ENCODE data around the gene ANXA7. TPM values are rescaled to one million over a fixed set of nuclear protein-coding genes. Genes with fewer than 3 reads are reported as not detected.

ANXA7 gene
- total RNA-seq, 1 experiment from 2014 or later = 67.8 TPM

DNA sequence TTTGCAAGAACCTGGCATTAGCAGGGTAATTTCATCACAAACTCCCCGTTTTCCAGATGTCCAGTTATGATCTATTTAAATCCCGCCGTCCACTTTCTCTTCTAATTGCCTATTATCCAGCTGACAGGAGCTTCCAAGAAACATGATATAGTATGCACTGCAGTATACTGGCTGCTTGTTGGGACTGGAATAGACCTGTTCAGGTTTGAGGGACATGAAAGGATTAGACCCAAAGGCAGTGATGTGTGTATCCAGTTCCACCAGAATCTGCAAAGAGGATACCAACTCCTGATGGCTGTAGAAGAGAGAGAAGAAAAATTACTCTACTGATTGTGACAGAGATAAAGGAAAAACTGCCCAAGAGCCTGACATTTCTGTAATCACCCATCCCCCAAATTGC is 10.6 kb upstream of the ANXA7 start (continued):
- TF ChIP-seq, protein P1, sequence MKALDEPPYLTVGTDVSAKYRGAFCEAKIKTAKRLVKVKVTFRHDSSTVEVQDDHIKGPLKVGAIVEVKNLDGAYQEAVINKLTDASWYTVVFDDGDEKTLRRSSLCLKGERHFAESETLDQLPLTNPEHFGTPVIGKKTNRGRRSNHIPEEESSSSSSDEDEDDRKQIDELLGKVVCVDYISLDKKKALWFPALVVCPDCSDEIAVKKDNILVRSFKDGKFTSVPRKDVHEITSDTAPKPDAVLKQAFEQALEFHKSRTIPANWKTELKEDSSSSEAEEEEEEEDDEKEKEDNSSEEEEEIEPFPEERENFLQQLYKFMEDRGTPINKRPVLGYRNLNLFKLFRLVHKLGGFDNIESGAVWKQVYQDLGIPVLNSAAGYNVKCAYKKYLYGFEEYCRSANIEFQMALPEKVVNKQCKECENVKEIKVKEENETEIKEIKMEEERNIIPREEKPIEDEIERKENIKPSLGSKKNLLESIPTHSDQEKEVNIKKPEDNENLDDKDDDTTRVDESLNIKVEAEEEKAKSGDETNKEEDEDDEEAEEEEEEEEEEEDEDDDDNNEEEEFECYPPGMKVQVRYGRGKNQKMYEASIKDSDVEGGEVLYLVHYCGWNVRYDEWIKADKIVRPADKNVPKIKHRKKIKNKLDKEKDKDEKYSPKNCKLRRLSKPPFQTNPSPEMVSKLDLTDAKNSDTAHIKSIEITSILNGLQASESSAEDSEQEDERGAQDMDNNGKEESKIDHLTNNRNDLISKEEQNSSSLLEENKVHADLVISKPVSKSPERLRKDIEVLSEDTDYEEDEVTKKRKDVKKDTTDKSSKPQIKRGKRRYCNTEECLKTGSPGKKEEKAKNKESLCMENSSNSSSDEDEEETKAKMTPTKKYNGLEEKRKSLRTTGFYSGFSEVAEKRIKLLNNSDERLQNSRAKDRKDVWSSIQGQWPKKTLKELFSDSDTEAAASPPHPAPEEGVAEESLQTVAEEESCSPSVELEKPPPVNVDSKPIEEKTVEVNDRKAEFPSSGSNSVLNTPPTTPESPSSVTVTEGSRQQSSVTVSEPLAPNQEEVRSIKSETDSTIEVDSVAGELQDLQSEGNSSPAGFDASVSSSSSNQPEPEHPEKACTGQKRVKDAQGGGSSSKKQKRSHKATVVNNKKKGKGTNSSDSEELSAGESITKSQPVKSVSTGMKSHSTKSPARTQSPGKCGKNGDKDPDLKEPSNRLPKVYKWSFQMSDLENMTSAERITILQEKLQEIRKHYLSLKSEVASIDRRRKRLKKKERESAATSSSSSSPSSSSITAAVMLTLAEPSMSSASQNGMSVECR (CRISPR knock-in tag; IDR thresholded peaks at IDR 0.05; ENCODE audit: borderline replicate concordance) = no peak
- TF ChIP-seq, protein P2, sequence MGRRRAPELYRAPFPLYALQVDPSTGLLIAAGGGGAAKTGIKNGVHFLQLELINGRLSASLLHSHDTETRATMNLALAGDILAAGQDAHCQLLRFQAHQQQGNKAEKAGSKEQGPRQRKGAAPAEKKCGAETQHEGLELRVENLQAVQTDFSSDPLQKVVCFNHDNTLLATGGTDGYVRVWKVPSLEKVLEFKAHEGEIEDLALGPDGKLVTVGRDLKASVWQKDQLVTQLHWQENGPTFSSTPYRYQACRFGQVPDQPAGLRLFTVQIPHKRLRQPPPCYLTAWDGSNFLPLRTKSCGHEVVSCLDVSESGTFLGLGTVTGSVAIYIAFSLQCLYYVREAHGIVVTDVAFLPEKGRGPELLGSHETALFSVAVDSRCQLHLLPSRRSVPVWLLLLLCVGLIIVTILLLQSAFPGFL (CRISPR knock-in tag; IDR thresholded peaks at IDR 0.05; ENCODE audit: borderline replicate concordance) = no peak
- TF ChIP-seq, protein P3, sequence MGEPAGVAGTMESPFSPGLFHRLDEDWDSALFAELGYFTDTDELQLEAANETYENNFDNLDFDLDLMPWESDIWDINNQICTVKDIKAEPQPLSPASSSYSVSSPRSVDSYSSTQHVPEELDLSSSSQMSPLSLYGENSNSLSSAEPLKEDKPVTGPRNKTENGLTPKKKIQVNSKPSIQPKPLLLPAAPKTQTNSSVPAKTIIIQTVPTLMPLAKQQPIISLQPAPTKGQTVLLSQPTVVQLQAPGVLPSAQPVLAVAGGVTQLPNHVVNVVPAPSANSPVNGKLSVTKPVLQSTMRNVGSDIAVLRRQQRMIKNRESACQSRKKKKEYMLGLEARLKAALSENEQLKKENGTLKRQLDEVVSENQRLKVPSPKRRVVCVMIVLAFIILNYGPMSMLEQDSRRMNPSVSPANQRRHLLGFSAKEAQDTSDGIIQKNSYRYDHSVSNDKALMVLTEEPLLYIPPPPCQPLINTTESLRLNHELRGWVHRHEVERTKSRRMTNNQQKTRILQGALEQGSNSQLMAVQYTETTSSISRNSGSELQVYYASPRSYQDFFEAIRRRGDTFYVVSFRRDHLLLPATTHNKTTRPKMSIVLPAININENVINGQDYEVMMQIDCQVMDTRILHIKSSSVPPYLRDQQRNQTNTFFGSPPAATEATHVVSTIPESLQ (CRISPR knock-in tag; IDR thresholded peaks at IDR 0.05) = no peak
- TF ChIP-seq GABPB1 (CRISPR knock-in tag; IDR thresholded peaks at IDR 0.05) (no peak), NFATC4 (CRISPR knock-in tag; IDR thresholded peaks at IDR 0.05) (no peak), ESRRA (CRISPR knock-in tag; IDR thresholded peaks at IDR 0.05; ENCODE audit: borderline replicate concordance) (no peak)

DNA sequence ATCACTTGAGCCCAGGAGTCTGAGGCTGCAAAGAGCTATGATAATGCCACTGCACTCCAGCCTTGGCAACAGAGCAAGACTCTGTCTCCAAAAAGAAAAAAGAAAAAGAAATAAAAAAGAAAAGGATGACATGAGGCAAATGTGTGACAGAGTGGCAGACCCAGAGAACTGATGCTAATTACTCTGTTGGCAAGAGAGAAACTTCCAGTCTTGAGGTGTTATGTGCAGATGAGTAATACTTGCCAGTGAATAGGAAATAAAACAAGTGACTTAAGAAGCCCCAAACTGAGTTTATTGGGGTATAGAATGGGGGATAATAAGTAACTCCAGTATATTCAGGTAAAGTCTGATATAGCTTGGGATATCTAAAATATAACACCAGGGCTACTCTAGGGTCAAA is 9.5 kb upstream of the ANXA7 start:
- ATAC-seq = no peak
- no peak overlapping the region for H3K4me3 Mint-ChIP-seq
- ChIA-PET POLR2A (no interaction called here), CTCF (interaction anchor here (0.6 kb wide), 1 partner anchor 270 kb away, joined by 3 read pairs; no protein-coding TSS in a partner anchor)
- no peak for DNase-seq (ENCODE audit: low spot score)
- peaks cover 23% of the 10 kb centered on the region for H3K36me3 Mint-ChIP-seq
- H3K27me3 Mint-ChIP-seq (ENCODE audit: low read depth) = no peaks in the 10 kb centered on the region
- TF ChIP-seq ELF4 (CRISPR knock-in tag; IDR thresholded peaks at IDR 0.05; ENCODE audit: low read depth) = no peak
- TF ChIP-seq, protein P4, sequence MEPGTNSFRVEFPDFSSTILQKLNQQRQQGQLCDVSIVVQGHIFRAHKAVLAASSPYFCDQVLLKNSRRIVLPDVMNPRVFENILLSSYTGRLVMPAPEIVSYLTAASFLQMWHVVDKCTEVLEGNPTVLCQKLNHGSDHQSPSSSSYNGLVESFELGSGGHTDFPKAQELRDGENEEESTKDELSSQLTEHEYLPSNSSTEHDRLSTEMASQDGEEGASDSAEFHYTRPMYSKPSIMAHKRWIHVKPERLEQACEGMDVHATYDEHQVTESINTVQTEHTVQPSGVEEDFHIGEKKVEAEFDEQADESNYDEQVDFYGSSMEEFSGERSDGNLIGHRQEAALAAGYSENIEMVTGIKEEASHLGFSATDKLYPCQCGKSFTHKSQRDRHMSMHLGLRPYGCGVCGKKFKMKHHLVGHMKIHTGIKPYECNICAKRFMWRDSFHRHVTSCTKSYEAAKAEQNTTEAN (CRISPR knock-in tag; IDR thresholded peaks at IDR 0.05) = no peak
- no peak for TF ChIP-seq ZNF232 (CRISPR knock-in tag; IDR thresholded peaks at IDR 0.05)
- TF ChIP-seq, protein P5, sequence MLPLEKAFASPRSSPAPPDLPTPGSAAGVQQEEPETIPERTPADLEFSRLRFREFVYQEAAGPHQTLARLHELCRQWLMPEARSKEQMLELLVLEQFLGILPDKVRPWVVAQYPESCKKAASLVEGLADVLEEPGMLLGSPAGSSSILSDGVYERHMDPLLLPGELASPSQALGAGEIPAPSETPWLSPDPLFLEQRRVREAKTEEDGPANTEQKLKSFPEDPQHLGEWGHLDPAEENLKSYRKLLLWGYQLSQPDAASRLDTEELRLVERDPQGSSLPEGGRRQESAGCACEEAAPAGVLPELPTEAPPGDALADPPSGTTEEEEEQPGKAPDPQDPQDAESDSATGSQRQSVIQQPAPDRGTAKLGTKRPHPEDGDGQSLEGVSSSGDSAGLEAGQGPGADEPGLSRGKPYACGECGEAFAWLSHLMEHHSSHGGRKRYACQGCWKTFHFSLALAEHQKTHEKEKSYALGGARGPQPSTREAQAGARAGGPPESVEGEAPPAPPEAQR (CRISPR knock-in tag; IDR thresholded peaks at IDR 0.05) = no peak
- TF ChIP-seq HMGA2 (CRISPR knock-in tag; IDR thresholded peaks at IDR 0.05) = no peak
- no peak for TF ChIP-seq RELA (CRISPR knock-in tag; IDR thresholded peaks at IDR 0.05; ENCODE audit: borderline replicate concordance)
- TF ChIP-seq, protein P6, sequence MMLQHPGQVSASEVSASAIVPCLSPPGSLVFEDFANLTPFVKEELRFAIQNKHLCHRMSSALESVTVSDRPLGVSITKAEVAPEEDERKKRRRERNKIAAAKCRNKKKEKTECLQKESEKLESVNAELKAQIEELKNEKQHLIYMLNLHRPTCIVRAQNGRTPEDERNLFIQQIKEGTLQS (CRISPR knock-in tag; conservative IDR thresholded peaks at IDR 0.05) = no peak
- no peak for TF ChIP-seq ZNF416 (CRISPR knock-in tag; IDR thresholded peaks at IDR 0.05)
- TF ChIP-seq TP53 (CRISPR knock-in tag; IDR thresholded peaks at IDR 0.05) = no peak
- no peak for TF ChIP-seq NR3C1 (CRISPR knock-in tag; conservative IDR thresholded peaks at IDR 0.05; ENCODE audit: low read depth)
- TF ChIP-seq, protein P7, sequence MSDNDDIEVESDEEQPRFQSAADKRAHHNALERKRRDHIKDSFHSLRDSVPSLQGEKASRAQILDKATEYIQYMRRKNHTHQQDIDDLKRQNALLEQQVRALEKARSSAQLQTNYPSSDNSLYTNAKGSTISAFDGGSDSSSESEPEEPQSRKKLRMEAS (CRISPR knock-in tag; IDR thresholded peaks at IDR 0.05) = no peak
- TF ChIP-seq, protein P8, sequence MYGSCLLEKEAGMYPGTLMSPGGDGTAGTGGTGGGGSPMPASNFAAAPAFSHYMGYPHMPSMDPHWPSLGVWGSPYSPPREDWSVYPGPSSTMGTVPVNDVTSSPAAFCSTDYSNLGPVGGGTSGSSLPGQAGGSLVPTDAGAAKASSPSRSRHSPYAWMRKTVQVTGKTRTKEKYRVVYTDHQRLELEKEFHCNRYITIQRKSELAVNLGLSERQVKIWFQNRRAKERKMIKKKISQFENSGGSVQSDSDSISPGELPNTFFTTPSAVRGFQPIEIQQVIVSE (CRISPR knock-in tag; IDR thresholded peaks at IDR 0.05; ENCODE audit: borderline replicate concordance) = no peak
- TF ChIP-seq ZNF219 (CRISPR knock-in tag; IDR thresholded peaks at IDR 0.05; ENCODE audit: borderline replicate concordance) = no peak
- TF ChIP-seq, protein P9, sequence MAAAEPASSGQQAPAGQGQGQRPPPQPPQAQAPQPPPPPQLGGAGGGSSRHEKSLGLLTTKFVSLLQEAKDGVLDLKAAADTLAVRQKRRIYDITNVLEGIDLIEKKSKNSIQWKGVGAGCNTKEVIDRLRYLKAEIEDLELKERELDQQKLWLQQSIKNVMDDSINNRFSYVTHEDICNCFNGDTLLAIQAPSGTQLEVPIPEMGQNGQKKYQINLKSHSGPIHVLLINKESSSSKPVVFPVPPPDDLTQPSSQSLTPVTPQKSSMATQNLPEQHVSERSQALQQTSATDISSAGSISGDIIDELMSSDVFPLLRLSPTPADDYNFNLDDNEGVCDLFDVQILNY (CRISPR knock-in tag; IDR thresholded peaks at IDR 0.05) = no peak
- TF ChIP-seq TEAD1 (CRISPR knock-in tag; IDR thresholded peaks at IDR 0.05) = no peak
- TF ChIP-seq, protein P10, sequence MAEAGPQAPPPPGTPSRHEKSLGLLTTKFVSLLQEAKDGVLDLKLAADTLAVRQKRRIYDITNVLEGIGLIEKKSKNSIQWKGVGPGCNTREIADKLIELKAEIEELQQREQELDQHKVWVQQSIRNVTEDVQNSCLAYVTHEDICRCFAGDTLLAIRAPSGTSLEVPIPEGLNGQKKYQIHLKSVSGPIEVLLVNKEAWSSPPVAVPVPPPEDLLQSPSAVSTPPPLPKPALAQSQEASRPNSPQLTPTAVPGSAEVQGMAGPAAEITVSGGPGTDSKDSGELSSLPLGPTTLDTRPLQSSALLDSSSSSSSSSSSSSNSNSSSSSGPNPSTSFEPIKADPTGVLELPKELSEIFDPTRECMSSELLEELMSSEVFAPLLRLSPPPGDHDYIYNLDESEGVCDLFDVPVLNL (CRISPR knock-in tag; IDR thresholded peaks at IDR 0.05; ENCODE audit: borderline replicate concordance, low read depth) = no peak
- TF ChIP-seq TEAD4 (CRISPR knock-in tag; IDR thresholded peaks at IDR 0.05) = no peak
- no peaks in the 10 kb centered on the region for H3K9me3 Mint-ChIP-seq
- no peaks in the 10 kb centered on the region for H3K4me1 Mint-ChIP-seq
- H3K27ac Mint-ChIP-seq = no peak overlapping the region

All from WTC11 (cell line).